Skin of body (tissue), 2 donors: ENCODE results near the gene ZNF362. TPM values are rescaled to one million over a fixed set of nuclear protein-coding genes. Genes with fewer than 3 reads are reported as not detected.

Experiments used
- DNase-seq: peaks from one replicate; lab custom pipeline; 2025; lab: John Stamatoyannopoulos, UW
- total RNA-seq: library from RNA; depleted of rRNA; stranded (reverse); fragments of >200 nt; gene quantifications from one replicate; pipeline ENCODE4 v1.2.3, GENCODE V29; 2014

Gene ZNF362
- total RNA-seq, 1 donor from 2014 or later = 9.4 TPM

- DNase-seq = no peak
Observed at GRCh38 chr1:33268457-33268856, 12.2 kb downstream of the ZNF362 start.

DNA sequence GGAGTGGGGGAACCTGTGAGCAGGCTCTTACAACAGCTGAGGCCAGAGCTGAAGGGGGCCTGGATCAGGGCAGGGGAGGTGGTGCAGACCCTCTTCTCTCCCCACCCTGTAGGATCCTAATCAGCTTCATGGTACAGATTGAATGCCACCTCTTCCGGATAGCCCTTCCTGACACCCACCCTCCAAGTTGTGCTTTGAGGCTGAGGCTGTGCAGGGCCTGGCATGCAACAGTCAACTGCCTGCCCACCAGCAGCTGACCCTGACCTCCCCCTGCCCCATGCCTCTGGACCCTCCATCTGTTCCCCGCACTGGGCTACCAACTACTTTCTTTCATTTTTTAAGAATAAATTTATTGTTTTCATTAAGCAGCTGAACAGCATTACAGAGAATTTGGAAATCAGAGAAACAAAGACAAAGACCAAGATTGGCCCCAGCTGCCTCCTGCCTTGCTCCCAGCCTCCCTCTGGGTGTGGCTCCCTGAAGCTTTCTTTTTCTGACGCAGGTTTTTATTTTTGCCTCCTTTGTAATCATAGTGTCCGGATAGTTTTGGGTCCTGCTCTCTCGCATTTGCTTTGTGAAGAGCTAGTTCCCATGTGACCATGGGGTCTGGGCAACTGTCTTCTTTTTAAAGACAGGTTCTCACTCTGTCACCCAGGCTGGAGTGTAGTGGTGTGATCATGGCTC, 12.8 kb downstream of the ZNF362 start:
- peak; percentile 49 for DNase-seq

- no peak for DNase-seq
Observed at GRCh38 chr1:33269621-33270020, 13.3 kb downstream of the ZNF362 start.

- DNase-seq = no peak
Observed at GRCh38 chr1:33270379-33270778, 14.1 kb downstream of the ZNF362 start.

DNA sequence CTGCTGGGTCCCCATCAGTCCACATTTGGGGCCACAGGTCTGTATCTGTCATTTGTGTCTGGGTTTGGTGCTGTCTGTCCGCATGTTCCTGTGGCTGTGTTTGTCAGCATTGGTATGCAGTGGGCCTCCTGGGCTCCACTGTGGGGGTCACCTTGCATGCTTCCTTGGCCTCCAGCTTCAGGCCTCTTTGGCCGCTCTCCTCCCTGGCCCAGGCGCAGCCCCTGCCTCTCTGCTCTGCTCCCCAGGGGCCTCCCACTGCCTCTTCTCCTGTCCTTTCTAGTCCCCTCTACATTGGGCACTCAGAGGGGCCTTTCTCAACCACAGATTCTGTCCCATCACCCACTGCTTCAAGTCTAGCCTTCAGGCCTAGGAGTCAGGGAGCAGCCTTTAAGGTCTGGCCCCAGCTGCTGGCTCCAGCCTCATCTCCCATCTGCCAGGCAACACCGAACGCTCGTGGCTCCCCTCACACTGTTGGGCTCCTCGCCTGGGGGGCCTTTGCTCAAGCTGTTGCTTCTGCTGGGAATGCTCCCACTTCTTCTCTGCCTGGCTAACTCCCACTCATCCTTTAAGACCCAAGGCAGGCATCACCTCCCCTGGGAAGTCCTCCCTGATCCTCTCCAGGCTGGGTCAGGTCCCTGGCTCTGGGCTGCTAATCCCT, 14.6 kb downstream of the ZNF362 start:
- no peak for DNase-seq

- DNase-seq = no peak
Observed at GRCh38 chr1:33271666-33272505, 15.6 kb downstream of the ZNF362 start.

- DNase-seq = no peak
Observed at GRCh38 chr1:33272509-33272908, 16.2 kb downstream of the ZNF362 start.

DNA sequence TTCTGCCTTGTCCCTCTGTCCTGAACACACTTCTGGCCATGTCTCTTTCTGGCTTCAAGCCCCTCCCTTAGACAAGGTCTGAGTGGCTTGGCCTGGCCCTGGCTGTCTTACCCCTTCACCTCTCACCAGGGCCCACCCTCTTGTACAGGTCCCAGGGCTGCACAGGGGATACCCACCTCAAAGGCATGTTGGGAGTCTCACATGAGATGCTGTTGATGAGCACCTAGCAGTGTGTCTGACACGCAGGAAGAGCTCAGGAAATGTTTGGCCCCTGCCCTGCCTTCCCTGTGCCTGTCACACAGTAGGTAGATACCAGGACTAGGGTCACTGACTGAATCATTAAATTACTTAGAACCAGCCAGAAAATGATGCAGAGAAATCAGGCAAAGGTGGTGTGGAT, 16.6 kb downstream of the ZNF362 start:
- DNase-seq = no peak

DNA sequence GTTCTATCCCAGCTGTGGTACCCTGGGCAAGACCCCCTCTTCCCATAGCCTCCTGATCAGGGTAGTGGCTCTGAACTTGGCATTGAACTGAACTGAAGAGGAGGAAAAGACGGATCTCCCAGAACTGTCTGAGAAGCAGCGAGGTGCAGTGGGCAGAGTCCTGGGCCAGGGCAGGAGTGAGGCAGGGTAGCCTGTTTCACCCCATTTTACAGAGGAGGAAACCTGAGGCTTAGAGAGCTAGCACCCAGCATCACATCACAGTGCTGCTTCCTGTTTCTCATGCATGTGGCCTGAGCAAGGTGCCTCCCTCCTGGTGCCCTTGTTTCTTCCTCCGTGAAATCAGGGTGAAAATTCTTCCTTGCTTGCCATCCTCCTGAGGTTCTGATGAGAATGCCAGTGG, 17.1 kb downstream of the ZNF362 start:
- DNase-seq = no peak

GRCh38 chr1:33273961-33274371, 17.7 kb downstream of the ZNF362 start:
- DNase-seq = no peak

DNA sequence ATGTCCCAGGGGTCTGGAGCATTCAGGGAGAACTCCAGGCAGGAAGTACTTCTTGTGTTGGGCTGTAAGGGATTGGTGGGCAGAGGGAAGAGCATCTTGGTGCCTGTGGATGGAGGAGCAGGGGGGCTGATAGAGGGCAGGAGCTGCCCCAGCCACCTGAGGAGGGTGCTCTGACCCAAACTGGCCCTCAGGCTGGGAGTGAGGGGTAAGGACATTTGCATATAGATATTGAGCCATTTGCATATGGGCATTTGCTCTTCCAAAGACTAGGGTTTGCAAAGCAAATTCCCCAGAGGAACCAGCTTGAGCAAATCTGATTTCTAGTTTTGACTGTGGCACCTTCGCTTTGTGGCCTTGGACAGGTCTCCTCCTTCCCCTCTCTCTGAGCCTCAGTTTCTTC, 18.2 kb downstream of the ZNF362 start:
- no peak for DNase-seq

GRCh38 chr1:33275195-33275594, 18.9 kb downstream of the ZNF362 start:
- no peak for DNase-seq

- DNase-seq = no peak
Observed at GRCh38 chr1:33275706-33276572, 19.6 kb downstream of the ZNF362 start.

GRCh38 chr1:33276573-33277298, 20.4 kb downstream of the ZNF362 start:
- no peak for DNase-seq

DNA sequence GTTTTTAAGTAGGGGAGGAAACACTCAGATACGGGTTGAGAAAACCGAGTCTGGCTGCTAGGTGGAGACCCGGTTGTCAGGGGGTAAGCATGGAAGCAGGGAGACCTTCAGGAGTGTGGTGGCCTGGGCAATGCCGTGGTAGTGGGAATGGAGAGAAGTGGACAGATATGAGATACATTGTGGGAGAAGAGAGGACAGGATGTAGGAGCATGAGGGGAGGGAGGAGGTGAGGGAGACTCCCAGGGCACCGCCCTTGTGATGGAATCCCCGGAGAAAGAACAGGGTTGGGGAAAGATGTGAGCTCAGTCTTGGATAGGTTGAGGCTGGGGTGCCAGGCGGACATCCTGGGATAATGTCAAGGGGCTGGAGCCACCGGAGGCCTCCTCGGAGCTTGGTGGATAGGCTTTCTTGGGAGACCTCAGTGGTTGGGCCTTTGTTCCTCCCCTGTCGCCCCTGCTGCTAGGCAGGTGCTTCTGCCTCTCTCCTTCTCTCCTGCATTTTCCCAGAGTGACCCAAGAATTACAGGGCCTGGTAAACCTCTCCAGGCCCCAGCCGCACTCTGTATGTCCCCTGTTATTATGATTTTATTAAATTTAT, 21.3 kb downstream of the ZNF362 start:
- DNase-seq = no peak

DNA sequence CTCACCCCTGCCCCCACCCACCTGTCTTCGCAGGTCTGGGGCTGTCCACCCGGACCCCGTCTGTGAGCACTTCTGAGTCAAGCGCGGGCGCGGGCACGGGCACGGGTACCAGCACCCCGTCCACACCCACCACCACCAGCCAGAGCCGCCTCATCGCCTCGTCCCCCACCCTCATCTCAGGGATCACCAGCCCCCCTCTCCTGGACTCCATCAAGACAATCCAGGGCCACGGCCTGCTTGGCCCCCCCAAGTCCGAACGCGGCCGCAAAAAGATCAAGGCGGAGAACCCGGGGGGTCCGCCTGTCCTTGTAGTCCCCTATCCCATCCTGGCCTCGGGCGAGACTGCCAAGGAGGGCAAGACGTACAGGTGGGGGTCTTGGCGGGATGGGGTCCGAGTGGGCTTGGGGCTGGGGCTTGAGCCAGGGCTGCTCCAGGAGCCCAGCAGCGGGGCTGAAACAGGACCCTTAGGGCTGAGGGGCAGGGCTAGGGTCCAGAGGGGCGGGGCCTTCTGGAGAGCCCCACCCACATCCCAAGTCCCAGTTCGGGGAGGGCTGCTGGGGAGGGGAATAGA, 23.9 kb downstream of the ZNF362 start:
- no peak for DNase-seq

DNA sequence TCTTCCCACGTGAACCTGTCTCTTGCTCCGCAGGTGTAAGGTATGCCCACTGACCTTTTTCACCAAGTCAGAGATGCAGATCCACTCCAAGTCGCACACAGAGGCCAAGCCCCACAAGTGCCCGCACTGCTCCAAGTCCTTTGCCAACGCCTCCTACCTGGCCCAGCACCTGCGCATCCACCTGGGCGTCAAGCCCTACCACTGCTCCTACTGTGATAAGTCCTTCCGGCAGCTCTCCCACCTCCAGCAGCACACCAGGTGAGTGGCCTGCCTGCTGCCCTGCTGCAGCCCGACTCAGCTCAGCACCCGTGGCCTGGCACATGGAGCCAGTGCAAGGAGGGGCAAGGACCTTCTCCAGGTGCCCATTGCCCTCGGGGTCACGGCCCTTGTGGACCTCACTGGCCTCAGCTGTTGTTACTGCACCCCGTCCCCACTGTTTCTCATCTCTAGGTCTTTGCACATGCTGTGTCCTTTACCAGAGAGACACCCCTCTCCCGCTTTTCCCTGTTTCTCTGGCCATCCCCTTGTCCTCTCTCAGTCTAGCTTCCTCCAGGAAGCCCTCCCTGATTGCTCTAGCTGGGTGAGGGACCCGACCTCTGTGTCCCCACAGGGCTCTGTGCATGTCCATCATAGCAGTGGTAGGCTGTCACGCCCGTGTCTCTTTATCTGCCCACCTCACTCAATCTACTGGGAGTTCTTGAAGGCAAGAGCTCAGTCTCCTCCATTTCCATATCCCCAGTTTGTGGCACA, 25.4 kb downstream of the ZNF362 start:
- no peak for DNase-seq

- no peak for DNase-seq
Observed at GRCh38 chr1:33282791-33283190, 26.5 kb downstream of the ZNF362 start.

GRCh38 chr1:33284049-33284448, 27.8 kb downstream of the ZNF362 start:
- DNase-seq = no peak
